Right ventricle myocardium inferior (tissue), 1 donor: ENCODE measurements around the gene RALGAPA1. TPM values are rescaled to one million over a fixed set of nuclear protein-coding genes. Genes with fewer than 3 reads are reported as not detected.
"Not testable (repeated sequence)": the region's sequence is repeated elsewhere in the genome, so short reads cannot be mapped to it uniquely, and the experiment has no call there.

Experiments used
- ATAC-seq: fragments of 200-7000 bp; cut with Tn5 transposase; one replicate; pipeline ENCODE4 v1.9.1; 2020; ENCODE audit warnings: mild to moderate bottlenecking, moderate library complexity
- DNase-seq: peaks from one replicate; pipeline ENCODE4 v3.0.0; 2021; ENCODE audit errors: missing footprints
- intact Hi-C: fragments of 100-400 bp; cut with DNase I; formaldehyde crosslinking; loops from one replicate; pipeline ENCODE4 v1.11.0; 2022
- total RNA-seq: library from RNA; stranded (reverse); fragmentation: NEBNext Ultra II Directional; extraction: Animal tissue kit (Norgen Biotek cat#: 25700); gene quantifications from one replicate; pipeline ENCODE4 v1.2.1, GENCODE V29; 2021
- donor health status: DM: no; HTN: yes; CAD: no; lungs with severe emphysema.

Gene RALGAPA1
- total RNA-seq, 1 donor from 2014 or later = 35.6 TPM

- ATAC-seq, intact Hi-C loops, DNase-seq: not testable (repeated sequence)
Observed at GRCh38 chr14:35587373-35587772, 221.7 kb downstream of the RALGAPA1 start.

- intact Hi-C loops = no loop called here
- ATAC-seq (no peak), DNase-seq (no peak)
Observed at GRCh38 chr14:35578639-35579038, 230.5 kb downstream of the RALGAPA1 start.

GRCh38 chr14:35578135-35578534 lies 231.0 kb downstream of the RALGAPA1 start:
- intact Hi-C loops = no loop called here
- no peak for ATAC-seq
- DNase-seq = no peak

GRCh38 chr14:35576856-35577255 lies 232.2 kb downstream of the RALGAPA1 start:
- intact Hi-C loops = no loop called here
- ATAC-seq (no peak), DNase-seq (no peak)

DNA sequence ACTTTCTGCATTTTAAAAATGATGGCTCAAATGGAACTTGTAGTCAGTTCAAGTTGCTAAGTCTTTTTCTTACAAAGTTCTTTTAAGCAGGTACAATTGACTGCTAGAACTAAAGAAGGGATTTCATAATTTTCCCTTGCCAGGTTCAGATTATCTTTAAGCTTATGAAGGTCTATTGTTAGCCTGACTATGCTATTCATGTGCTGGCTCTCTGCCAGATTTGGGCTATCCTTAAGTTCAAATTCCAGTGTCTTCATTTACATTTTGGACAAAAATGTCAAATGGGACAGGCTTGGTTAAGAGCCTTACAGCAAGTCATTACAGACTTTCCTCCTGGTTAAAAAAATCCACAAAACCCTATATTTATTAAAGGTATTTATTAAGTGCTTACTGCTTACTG lies 232.8 kb downstream of the RALGAPA1 start:
- no peak for ATAC-seq
- no peak for DNase-seq

DNA sequence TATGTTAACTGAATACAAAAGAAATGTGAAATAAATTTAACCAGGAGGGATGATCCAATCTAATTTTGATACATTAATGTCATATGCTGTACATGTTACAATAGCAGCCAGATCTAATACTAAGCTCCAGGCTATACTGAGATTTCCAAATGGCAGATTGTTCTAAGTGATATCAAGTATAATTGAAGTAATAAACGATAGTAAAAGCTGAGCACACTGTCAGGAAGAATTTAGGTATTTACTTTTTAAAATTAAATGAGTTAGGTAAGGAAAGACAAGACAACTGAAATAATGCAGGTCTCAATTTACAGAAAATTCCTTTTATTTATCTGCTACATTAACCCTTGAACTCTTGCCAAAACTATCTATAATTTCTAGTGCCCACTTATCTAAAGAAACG lies 235.2 kb downstream of the RALGAPA1 start:
- DNase-seq = no peak
- no peak for ATAC-seq
- intact Hi-C loops = no loop called here

More for the DNA sequence above, 232.8 kb downstream of the RALGAPA1 start:
- intact Hi-C loops = no loop called here

GRCh38 chr14:35571598-35571997 lies 237.5 kb downstream of the RALGAPA1 start:
- DNase-seq = no peak
- no peak for ATAC-seq
- intact Hi-C loops = no loop called here

GRCh38 chr14:35565871-35566464 lies 243.1 kb downstream of the RALGAPA1 start:
- DNase-seq = no peak
- intact Hi-C loops = no loop called here
- ATAC-seq = no peak

- DNase-seq = no peak
- no peak for ATAC-seq
- intact Hi-C loops = no loop called here
Observed at GRCh38 chr14:35558680-35559079, 250.4 kb downstream of the RALGAPA1 start.

GRCh38 chr14:35557221-35557747 lies 251.8 kb downstream of the RALGAPA1 start:
- intact Hi-C loops = no loop called here
- no peak for ATAC-seq
- no peak for DNase-seq

- ATAC-seq (no peak), DNase-seq (no peak)
- intact Hi-C loops = no loop called here
Observed at GRCh38 chr14:35556548-35556947, 252.5 kb downstream of the RALGAPA1 start.

GRCh38 chr14:35553808-35554207 lies 255.3 kb downstream of the RALGAPA1 start:
- intact Hi-C loops = no loop called here
- DNase-seq (no peak), ATAC-seq (no peak)

DNA sequence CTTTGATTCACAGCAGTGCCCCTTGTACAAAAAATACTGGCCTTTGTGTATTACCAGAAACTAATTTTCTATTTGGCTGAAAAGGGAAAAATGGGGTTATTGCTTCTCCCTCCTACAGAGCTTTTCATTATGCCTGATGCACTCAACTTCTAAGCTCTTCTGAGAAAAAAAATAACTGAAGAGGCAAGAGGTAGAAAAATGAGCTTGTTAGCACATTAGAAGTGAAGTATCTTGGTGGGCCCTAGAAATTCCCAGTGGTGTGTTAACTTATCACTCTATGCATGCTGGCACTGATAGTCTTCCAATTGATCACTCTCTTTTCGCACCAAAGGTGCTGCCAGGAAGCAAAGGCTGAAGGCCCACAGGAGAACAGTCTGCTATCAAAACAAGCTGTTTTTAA lies 258.0 kb downstream of the RALGAPA1 start:
- intact Hi-C loops = no loop called here
- ATAC-seq = no peak
- DNase-seq = no peak

GRCh38 chr14:35549551-35549950 lies 259.5 kb downstream of the RALGAPA1 start:
- intact Hi-C loops = no loop called here
- ATAC-seq = no peak

DNA sequence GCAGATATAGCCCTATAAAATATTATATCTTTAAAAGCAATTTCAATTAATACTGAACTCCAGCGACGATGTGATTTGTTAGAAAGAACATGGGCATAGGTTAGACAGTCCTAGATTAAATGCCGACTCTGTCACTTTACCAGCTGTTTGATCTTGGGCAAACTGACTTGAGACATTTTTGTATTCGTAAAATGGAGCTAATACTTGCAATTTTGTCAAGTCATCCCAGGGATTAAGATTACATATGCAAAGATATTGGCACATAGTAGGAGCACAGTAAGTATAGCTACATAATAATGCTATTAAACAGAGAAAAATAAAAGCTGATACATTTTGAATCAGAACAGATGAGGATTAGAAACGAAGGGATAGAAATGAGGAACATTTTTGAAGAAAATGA lies 266.1 kb downstream of the RALGAPA1 start:
- intact Hi-C loops = no loop called here
- ATAC-seq (no peak), DNase-seq (no peak)

More at GRCh38 chr14:35549551-35549950, 259.5 kb downstream of the RALGAPA1 start:
- DNase-seq = no peak

DNA sequence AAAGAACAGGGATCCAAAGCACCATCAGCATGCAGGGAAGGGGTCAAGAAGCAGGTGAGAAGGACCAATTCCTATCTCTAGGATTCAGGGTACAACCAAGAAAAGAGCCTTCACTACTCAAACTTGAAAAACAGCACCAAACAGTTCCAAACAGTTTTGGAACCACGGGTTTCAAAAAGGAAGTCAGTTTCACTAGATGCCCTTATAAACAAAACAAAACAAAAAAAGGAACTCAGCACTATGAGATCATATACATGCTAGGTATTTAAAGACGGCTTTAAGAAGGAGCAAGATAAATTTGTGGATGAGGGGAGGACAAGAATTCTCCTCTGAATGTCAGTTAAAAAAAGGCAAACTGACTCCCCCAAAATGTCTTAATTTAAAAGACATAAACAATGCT lies 269.1 kb downstream of the RALGAPA1 start:
- DNase-seq (no peak), ATAC-seq (no peak)
- intact Hi-C loops = no loop called here

DNA sequence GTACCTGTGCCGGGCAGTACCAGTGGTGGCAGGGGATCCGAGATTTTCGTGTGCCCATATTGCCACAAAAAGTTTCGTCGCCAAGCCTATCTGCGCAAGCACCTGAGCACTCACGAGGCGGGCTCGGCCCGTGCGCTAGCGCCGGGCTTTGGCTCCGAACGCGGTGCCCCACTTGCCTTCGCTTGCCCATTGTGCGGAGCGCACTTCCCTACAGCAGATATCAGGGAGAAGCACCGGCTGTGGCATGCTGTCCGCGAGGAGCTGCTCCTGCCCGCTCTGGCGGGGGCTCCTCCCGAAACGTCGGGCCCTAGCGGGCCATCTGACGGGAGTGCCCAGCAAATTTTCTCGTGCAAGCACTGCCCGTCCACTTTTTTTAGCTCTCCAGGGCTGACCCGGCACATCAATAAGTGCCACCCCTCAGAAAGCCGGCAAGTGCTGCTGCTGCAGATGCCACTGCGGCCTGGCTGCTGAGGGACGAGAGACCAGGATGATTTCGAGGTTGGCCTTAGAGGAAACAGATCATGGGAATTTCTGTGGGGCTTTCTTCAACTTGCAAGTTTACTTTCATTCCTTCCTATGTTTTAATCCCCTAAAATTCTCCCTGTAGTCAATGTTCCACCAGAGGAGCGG lies 273.5 kb downstream of the RALGAPA1 start:
- intact Hi-C loops = no loop called here
- no peak for ATAC-seq
- DNase-seq = no peak

DNA sequence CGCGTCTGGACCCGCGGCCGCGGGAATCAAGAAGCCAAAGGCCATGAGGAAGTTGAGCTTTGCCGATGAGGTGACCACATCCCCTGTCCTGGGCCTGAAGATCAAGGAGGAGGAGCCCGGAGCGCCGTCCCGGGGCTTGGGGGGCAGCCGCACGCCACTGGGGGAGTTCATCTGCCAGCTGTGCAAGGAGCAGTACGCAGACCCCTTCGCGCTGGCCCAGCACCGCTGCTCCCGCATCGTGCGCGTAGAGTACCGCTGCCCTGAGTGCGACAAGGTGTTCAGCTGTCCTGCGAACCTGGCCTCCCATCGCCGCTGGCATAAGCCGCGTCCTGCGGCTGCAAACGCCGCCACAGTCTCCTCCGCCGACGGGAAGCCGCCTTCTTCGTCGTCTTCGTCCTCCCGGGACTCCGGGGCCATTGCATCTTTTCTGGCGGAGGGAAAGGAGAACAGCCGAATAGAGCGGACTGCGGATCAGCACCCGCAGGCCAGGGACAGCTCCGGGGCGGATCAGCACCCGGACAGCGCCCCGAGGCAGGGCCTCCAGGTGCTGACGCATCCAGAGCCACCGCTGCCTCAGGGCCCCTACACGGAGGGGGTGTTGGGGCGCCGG lies 274.1 kb downstream of the RALGAPA1 start:
- peak; percentile 77 for DNase-seq
- intact Hi-C loops = no loop called here
- peak; percentile 90 for ATAC-seq

GRCh38 chr14:35534208-35534872 lies 274.8 kb downstream of the RALGAPA1 start:
- intact Hi-C loops = no loop called here
- ATAC-seq (peak; percentile 6), DNase-seq (no peak)
